KOPT-K1 (cell line): ENCODE data around the gene BROX.
A peak's percentile ranks its signal among the peaks of the same experiment; 100 is the strongest.
"Not testable (repeated sequence)": the region's sequence is repeated elsewhere in the genome, so short reads cannot be mapped to it uniquely, and the experiment has no call there.

Experiments used
- H3K27ac ChIP-seq: fragments of 200-600 bp; sonication (generic); 2 replicates; pipeline ENCODE4 v1.5.1; 2016; ENCODE audit warnings: antibody characterized with exemption, mild to moderate bottlenecking, low read depth, low read length; ENCODE audit not compliant: poor library complexity, severe bottlenecking
- H3K36me3 ChIP-seq: fragments of 200-600 bp; sonication (generic); 2 replicates; pipeline ENCODE4 v1.5.1; 2017; ENCODE audit warnings: antibody characterized with exemption, mild to moderate bottlenecking, low read length, moderate library complexity; ENCODE audit not compliant: insufficient read depth
- H3K9me3 ChIP-seq: fragments of 200-600 bp; sonication (generic); 2 replicates; pipeline ENCODE4 v1.5.1; 2017; ENCODE audit warnings: antibody characterized with exemption, low read length, mild to moderate bottlenecking; ENCODE audit not compliant: insufficient read depth, poor library complexity, severe bottlenecking

BROX gene

GRCh38 chr1:222712253-222713090 is at the start of gene BROX, which contains the start of gene AIDA:
TSS of gene BROX (plus strand) at chr1:222712564. CDS start at chr1:222715700, 3,136 bp downstream.
TSS of gene AIDA (minus strand) at chr1:222712491. CDS start at chr1:222712317, 174 bp downstream.
- Histone ChIP-seq H3K9me3 (no peaks in the 10 kb centered on the region), H3K27ac (peak within 1 kb of the TSS; percentile 97), H3K36me3 (peaks cover 19% of the 10 kb centered on the region)

DNA sequence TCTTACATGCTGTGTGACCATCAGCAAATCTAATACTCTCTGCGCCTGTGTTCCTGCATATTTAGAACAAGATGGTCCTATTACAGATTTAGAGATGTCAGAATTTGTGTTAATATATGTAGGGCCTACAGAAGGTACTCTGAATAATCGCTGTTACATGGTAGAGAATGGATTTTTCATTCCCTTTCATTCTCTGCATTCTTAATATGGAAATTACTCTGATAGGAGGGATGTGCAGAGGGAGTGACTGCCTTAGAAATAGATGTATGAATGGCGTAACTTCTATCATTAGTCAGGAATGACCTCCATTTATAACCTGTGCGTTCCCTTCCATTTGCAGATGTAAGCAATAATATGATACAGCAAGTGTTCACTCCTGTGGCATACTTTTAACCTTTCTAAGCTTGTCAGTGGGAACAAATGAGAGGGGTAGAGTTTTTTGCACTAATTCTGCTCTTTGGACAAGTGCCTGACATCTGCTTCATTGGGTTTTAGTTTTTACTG is 48.9 kb upstream of the BROX start:
- Histone ChIP-seq H3K27ac (no peak overlapping the region), H3K36me3 (peaks cover 96% of the 10 kb centered on the region), H3K9me3 (no peaks in the 10 kb centered on the region)

- H3K36me3 ChIP-seq: peaks cover 81% of the 10 kb centered on the region
- no peak overlapping the region for H3K27ac ChIP-seq
- H3K9me3 ChIP-seq: no peaks in the 10 kb centered on the region
Observed at GRCh38 chr1:222665964-222666363, 46.4 kb upstream of the BROX start.

DNA sequence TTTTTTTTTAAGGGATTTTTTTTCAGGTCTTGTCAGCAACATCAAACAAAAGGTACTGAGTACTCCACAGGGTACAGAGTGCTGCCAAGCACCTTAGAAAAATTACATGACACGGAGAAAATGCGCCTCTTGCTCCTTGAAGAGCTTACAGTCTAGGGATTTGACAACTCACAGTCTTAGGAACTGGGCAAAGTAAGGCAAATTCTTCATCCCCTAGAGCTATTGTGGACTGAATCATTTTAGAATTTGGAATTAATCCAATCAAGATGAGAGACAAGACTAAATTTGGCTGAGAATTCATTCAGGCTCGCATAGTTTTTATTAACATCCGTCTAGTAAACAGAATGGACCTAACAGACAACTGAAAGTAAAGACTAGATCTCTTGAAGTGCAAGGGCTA is 44.2 kb upstream of the BROX start:
- H3K36me3 ChIP-seq: peaks cover 80% of the 10 kb centered on the region
- not testable (repeated sequence) for H3K27ac ChIP-seq, H3K9me3 ChIP-seq

- H3K9me3 ChIP-seq, H3K27ac ChIP-seq: not testable (repeated sequence)
- H3K36me3 ChIP-seq: peaks cover 77% of the 10 kb centered on the region
Observed at GRCh38 chr1:222669107-222669506, 43.3 kb upstream of the BROX start.

DNA sequence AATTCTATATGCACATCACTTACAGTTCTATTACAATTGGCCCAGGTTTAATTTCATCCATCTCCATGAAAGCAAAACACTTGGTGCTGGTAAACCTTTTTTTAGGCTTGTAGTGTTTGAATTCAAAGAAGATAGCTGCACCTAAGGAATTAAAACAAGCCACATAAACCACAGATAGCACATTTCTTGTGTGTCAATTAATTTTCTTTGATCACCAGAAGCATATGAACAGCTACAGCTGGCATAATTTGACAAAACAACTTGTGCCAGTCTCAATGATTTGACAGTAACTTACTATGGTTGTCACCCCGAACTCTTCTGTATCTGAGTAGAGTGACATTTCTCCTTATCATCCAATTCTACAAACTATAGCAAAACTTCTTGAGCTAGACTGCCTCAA is 42.3 kb upstream of the BROX start:
- Histone ChIP-seq H3K9me3 (no peaks in the 10 kb centered on the region), H3K27ac (no peak overlapping the region), H3K36me3 (peaks cover 77% of the 10 kb centered on the region)

DNA sequence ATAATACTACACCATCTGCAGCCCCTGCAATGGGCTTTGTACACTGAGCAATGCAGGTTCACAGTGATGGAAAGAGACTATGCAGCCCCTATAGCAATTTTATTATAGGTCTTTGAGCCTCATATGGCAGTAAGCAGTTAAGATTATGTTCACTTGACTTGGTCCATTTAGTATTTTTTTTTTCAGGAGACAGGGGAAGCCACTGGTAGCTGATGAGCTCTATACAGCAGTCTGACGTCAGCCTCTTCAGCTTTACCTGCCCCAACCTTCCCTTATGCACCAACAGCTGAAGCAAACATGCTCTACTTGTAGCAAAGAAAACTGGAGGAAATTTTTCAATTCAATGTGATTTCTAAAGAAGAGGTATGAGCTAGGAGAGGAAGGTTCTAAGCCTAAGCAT is 32.3 kb upstream of the BROX start:
- peaks cover 41% of the 10 kb centered on the region for H3K36me3 ChIP-seq
- H3K9me3 ChIP-seq: no peaks in the 10 kb centered on the region
- H3K27ac ChIP-seq: no peak overlapping the region

DNA sequence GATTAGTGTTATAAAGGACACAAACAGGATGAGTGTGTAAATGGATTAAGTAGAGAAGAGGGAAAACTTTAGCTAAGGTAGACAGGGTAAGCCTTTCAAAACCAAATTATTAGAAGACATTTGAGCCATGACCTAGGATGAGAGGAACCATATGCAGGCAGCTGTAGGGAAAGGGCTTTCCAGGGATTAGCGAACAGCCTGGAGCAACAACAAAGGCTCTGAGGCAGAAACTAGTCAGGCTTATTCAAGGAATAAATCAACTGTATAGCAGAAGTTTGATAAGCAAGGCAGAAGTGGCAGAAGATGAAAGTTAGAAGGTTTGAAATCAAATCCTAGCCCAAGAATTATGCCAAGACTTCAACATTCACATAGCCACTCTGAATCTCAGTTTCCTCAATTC is 21.3 kb upstream of the BROX start:
- no peak overlapping the region for H3K27ac ChIP-seq
- no peaks in the 10 kb centered on the region for H3K9me3 ChIP-seq
- H3K36me3 ChIP-seq: peaks cover 39% of the 10 kb centered on the region

DNA sequence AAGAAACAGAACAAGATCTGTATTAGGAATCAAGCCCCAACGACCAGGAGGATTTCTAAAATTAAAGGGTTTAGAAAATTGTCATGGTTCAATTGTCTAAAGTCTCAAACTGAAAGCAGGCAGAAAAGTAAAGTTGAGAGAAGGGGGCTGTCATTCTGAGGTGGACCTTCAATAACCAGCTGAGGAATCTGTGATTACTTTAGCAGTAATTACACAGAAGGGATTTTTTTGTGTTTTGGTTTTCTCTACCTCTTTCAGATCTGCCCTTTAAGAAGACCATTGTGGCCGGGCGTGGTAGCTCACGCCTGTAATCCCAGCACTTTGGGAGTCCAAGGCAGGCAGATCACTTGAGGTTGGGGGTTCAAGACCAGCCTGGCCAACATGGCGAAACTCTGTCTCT is 17.4 kb upstream of the BROX start:
- peaks cover 29% of the 10 kb centered on the region for H3K36me3 ChIP-seq
- no peaks in the 10 kb centered on the region for H3K9me3 ChIP-seq
- no peak overlapping the region for H3K27ac ChIP-seq

DNA sequence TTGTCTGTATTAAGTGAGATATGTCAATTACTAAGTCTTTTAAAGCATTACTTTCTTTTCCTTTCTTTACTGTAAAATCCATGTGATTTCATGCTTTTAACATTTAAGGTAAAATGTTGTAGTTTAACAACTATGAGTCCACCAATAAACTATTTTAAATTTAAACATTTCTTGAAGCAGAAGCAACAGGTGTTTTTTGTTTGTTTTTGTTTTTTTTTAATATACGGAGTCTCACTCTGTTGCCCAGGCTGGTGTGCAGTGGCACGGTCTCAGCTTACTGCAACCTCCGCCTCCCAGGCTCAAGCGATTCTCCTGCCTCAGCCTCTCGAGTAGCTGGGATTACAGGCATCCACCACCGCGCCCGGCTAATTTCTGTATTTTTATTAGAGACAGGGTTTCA is 15.6 kb upstream of the BROX start:
- Histone ChIP-seq H3K9me3 (no peaks in the 10 kb centered on the region), H3K36me3 (peaks cover 39% of the 10 kb centered on the region), H3K27ac (no peak overlapping the region)

- Histone ChIP-seq H3K27ac (no peak overlapping the region), H3K36me3 (peaks cover 37% of the 10 kb centered on the region), H3K9me3 (no peaks in the 10 kb centered on the region)
Observed at GRCh38 chr1:222697203-222697602, 15.2 kb upstream of the BROX start.

GRCh38 chr1:222697826-222698225 is 14.5 kb upstream of the BROX start:
- Histone ChIP-seq H3K27ac (no peak overlapping the region), H3K36me3 (peaks cover 37% of the 10 kb centered on the region), H3K9me3 (no peaks in the 10 kb centered on the region)

DNA sequence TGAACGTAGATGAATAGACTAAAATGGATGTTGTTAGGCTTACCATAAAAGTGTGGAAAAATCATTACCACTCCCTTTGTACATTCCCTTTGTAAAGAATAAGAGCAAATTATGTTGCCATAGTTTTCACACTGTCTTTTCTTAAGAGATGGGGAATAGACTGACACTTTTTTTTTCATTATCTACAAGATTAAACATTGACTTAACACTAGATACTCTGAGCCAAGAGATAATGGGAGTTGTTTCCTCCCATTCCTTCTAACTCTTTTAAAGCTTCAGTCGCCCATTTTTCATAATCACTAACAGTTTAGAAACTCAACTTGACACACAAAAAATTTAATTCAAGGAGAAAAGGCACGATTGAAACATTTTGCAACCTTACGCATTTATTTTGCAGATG is 10.2 kb upstream of the BROX start:
- Histone ChIP-seq H3K9me3 (peaks cover 9% of the 10 kb centered on the region), H3K27ac (no peak overlapping the region), H3K36me3 (peaks cover 38% of the 10 kb centered on the region)

GRCh38 chr1:222704260-222704659 is 8.1 kb upstream of the BROX start:
- Histone ChIP-seq H3K36me3 (peaks cover 42% of the 10 kb centered on the region), H3K9me3 (peaks cover 9% of the 10 kb centered on the region), H3K27ac (no peak overlapping the region)

GRCh38 chr1:222706815-222707214 is 5.5 kb upstream of the BROX start:
- Histone ChIP-seq H3K27ac (no peak overlapping the region), H3K9me3 (peaks cover 9% of the 10 kb centered on the region), H3K36me3 (peaks cover 20% of the 10 kb centered on the region)

GRCh38 chr1:222709700-222710153 is 2.6 kb upstream of the BROX start:
- no peak overlapping the region for H3K27ac ChIP-seq
- H3K9me3 ChIP-seq: peaks cover 5% of the 10 kb centered on the region
- H3K36me3 ChIP-seq: 0 out of 2 replicates have a peak, but pooled peaks cover 7% of the 10 kb centered on the region
